Measurements from ENCODE around the gene LIG1.

The LIG1 gene

DNA sequence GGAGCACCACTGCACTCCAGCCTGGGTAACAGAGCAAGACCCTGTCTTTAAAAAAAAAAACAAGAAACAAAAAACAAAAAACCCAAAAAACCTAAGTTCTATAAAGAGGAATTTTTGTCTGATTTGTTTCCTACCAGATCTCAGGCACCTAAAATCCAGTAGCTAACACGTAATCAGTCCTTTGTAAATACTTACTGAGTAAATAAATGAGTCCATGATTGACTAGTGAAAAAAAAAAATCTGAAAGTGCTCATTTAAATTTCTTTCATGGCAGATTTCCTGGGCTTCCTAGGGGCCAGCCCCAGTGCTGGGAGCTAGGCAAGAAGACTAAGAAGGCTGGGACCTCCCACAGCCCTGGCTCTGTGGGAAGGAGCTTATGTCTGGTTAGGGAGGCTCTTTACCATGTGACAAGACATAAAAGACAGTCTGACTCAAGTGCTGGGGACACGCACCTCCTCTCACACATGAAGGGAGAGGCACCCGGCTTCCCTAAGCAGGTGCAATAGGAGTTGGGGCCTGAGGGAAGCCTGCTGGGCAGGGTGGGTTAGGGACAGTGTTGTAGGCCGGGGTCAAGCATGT lies 22.5 kb downstream of the LIG1 start:
- H4K20me1 ChIP-seq (ENCODE audit: insufficient read depth) = no peaks in the 10 kb centered on the region
- no peak overlapping the region for H3K4me3 ChIP-seq (IDR thresholded peaks at IDR 0.05; ENCODE audit: insufficient read depth, low read depth, low read length)
- no peaks in the 10 kb centered on the region for H3K79me2 ChIP-seq (ENCODE audit: insufficient read depth, low read depth)
- H3K4me2 ChIP-seq = no peak overlapping the region
- no peak overlapping the region for H3K27ac ChIP-seq
- peaks cover 5% of the 10 kb centered on the region for H3K4me1 ChIP-seq (ENCODE audit: low read depth, poor library complexity, severe bottlenecking)
- H2AFZ ChIP-seq (ENCODE audit: low read depth) = no peak overlapping the region
- H3K9ac ChIP-seq = no peak overlapping the region
- TF ChIP-seq, protein P1, sequence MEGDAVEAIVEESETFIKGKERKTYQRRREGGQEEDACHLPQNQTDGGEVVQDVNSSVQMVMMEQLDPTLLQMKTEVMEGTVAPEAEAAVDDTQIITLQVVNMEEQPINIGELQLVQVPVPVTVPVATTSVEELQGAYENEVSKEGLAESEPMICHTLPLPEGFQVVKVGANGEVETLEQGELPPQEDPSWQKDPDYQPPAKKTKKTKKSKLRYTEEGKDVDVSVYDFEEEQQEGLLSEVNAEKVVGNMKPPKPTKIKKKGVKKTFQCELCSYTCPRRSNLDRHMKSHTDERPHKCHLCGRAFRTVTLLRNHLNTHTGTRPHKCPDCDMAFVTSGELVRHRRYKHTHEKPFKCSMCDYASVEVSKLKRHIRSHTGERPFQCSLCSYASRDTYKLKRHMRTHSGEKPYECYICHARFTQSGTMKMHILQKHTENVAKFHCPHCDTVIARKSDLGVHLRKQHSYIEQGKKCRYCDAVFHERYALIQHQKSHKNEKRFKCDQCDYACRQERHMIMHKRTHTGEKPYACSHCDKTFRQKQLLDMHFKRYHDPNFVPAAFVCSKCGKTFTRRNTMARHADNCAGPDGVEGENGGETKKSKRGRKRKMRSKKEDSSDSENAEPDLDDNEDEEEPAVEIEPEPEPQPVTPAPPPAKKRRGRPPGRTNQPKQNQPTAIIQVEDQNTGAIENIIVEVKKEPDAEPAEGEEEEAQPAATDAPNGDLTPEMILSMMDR (conservative IDR thresholded peaks at IDR 0.05; ENCODE audit: low read depth, low read length) = no peak
- H3K27me3 ChIP-seq (ENCODE audit: insufficient read depth, low read depth) = no peaks in the 10 kb centered on the region
- no peaks in the 10 kb centered on the region for H3K36me3 ChIP-seq (ENCODE audit: insufficient read depth)

DNA sequence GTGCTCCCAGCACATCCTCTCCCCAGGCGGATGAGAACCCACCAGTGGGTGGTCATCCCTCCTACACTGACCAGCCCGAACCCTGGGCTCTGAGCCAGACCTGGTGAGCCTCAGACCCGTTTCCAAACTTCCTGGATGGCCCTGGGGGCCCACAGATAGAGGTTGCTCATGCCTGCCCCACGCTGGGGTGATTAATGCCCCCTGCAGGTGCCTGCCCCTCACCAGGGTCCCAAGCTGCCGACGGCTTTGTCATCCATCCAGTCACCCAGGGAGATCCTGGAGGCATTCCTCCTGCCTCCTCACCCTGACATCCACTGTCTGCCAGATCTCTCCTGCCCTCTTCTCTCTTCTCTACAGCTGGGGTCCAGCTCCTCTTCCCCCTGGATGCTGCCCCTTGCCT lies 31.1 kb downstream of the LIG1 start:
- Histone ChIP-seq H3K4me1 (ENCODE audit: low read depth, poor library complexity, severe bottlenecking) (no peaks in the 10 kb centered on the region), H3K36me3 (ENCODE audit: insufficient read depth) (no peaks in the 10 kb centered on the region), H2AFZ (ENCODE audit: low read depth) (no peak overlapping the region)

DNA sequence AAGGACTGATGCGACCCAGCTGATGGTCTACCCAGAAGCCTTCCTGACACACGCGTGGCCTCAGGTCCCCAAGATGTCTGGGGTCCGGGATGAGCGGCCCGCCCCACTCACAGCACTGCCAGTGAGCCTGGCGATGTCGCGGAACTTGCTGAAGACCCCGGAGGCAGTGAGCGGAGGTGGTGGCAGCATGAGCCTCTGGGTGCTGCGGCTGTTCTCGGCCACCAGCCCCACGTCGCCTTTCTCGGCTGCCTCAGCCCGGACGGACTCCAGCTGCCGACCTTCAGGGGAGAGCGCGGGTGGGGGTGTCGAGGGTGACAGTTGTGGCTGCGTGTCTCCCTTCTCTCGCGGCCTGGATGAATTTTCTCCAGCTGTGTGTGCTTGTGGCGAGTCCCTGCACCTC lies 32.7 kb downstream of the LIG1 start:
- no peaks in the 10 kb centered on the region for H3K79me2 ChIP-seq (ENCODE audit: insufficient read depth, low read depth)
- H3K9ac ChIP-seq = no peak overlapping the region
- H4K20me1 ChIP-seq (ENCODE audit: insufficient read depth) = no peaks in the 10 kb centered on the region
- H3K4me1 ChIP-seq (ENCODE audit: low read depth, poor library complexity, severe bottlenecking) = no peaks in the 10 kb centered on the region
- H2AFZ ChIP-seq (ENCODE audit: low read depth) = no peak overlapping the region
- TF ChIP-seq, protein P1 (conservative IDR thresholded peaks at IDR 0.05; ENCODE audit: low read depth, low read length) = no peak
- no peak overlapping the region for H3K27ac ChIP-seq
- no peak overlapping the region for H3K4me2 ChIP-seq
- H3K36me3 ChIP-seq (ENCODE audit: insufficient read depth) = no peaks in the 10 kb centered on the region
- H3K4me3 ChIP-seq (IDR thresholded peaks at IDR 0.05; ENCODE audit: insufficient read depth, low read depth, low read length) = no peak overlapping the region
- no peaks in the 10 kb centered on the region for H3K27me3 ChIP-seq (ENCODE audit: insufficient read depth, low read depth)

More for the DNA sequence above, 31.1 kb downstream of the LIG1 start:
- Histone ChIP-seq H3K9ac (no peak overlapping the region), H4K20me1 (ENCODE audit: insufficient read depth) (no peaks in the 10 kb centered on the region), H3K4me3 (IDR thresholded peaks at IDR 0.05; ENCODE audit: insufficient read depth, low read depth, low read length) (no peak overlapping the region), H3K27me3 (ENCODE audit: insufficient read depth, low read depth) (no peaks in the 10 kb centered on the region), H3K27ac (no peak overlapping the region), H3K4me2 (no peak overlapping the region), H3K79me2 (ENCODE audit: insufficient read depth, low read depth) (no peaks in the 10 kb centered on the region)
- TF ChIP-seq, protein P1 (conservative IDR thresholded peaks at IDR 0.05; ENCODE audit: low read depth, low read length) = no peak

DNA sequence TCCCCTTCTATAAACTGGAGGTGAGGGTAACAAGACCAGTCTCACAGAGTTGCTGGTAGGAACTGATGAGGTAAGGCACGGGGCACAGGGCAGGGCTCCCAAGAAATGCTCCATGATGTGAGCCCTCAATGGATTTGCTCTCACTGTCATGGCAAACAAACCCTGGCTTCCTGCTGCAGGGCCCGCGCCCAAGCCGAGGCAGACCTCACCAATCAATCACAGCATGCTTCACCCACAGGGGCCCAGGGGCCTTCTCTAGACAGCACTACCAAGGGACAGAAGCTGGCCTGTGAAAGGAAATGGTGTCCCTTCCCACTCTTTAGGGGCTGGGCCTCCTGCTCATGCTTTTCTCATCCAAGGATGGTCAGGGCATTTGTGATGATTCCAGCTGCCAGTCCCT lies 33.6 kb downstream of the LIG1 start:
- no peak overlapping the region for H3K4me3 ChIP-seq (IDR thresholded peaks at IDR 0.05; ENCODE audit: insufficient read depth, low read depth, low read length)
- H3K9ac ChIP-seq = no peak overlapping the region
- H3K27ac ChIP-seq = no peak overlapping the region
- no peaks in the 10 kb centered on the region for H4K20me1 ChIP-seq (ENCODE audit: insufficient read depth)
- no peaks in the 10 kb centered on the region for H3K27me3 ChIP-seq (ENCODE audit: insufficient read depth, low read depth)
- no peak overlapping the region for H2AFZ ChIP-seq (ENCODE audit: low read depth)
- TF ChIP-seq, protein P1 (conservative IDR thresholded peaks at IDR 0.05; ENCODE audit: low read depth, low read length) = no peak
- no peaks in the 10 kb centered on the region for H3K4me1 ChIP-seq (ENCODE audit: low read depth, poor library complexity, severe bottlenecking)
- no peaks in the 10 kb centered on the region for H3K79me2 ChIP-seq (ENCODE audit: insufficient read depth, low read depth)
- H3K4me2 ChIP-seq = no peak overlapping the region
- no peaks in the 10 kb centered on the region for H3K36me3 ChIP-seq (ENCODE audit: insufficient read depth)
